Heart left ventricle (tissue), 16 donors: ENCODE results near the gene HOXB2. TPM values are rescaled to one million over a fixed set of nuclear protein-coding genes. Genes with fewer than 3 reads are reported as not detected.

Experiments used
- ATAC-seq, 4 donors: fragments of 200-7000 bp; cut with Tn5 transposase; one replicate each; pipeline ENCODE4 v1.9.1; 2020 to 2022; ENCODE audit warnings: moderate library complexity in 4 of 4, mild to moderate bottlenecking in 3 of 4, moderate number of reproducible peaks in 1 of 4
- DNase-seq, 5 donors: peaks; one replicate each; pipeline ENCODE4 v3.0.0-alpha.2; 2020
- H3K27ac ChIP-seq, 12 donors: fragments of 200-600 bp; sonication (generic) in 4 of 12; one replicate each; pipeline versions ENCODE4 v1.5.0 to v1.8.0; 2016 to 2022; ENCODE audit warnings: mild to moderate bottlenecking in 2 of 12
- H3K27me3 ChIP-seq, 9 donors: fragments of 200-600 bp; sonication (generic) in 2 of 9; one replicate each; pipeline versions ENCODE4 v1.5.1 to v1.8.0; 2016 to 2022; ENCODE audit warnings: mild to moderate bottlenecking in 3 of 9
- H3K36me3 ChIP-seq, 9 donors: fragments of 200-600 bp; sonication (generic) in 2 of 9; one replicate each; pipeline versions ENCODE4 v1.5.0 to v1.8.0; 2018 to 2022; ENCODE audit warnings: mild to moderate bottlenecking in 2 of 9
- H3K4me1 ChIP-seq, 12 donors: fragments of 200-600 bp; sonication (generic) in 4 of 12; one replicate each; pipeline versions ENCODE4 v1.5.0 to v1.8.0; 2016 to 2022; ENCODE audit warnings: mild to moderate bottlenecking in 3 of 12
- H3K4me3 ChIP-seq, 12 donors: fragments of 200-600 bp; sonication (generic) in 4 of 12; one replicate each; pipeline versions ENCODE4 v1.5.0 to v1.8.0; 2017 to 2022; ENCODE audit warnings: mild to moderate bottlenecking in 9 of 12, moderate library complexity in 4 of 12
- H3K9me3 ChIP-seq, 12 donors: fragments of 200-600 bp; sonication (generic) in 4 of 12; one replicate each; pipeline versions ENCODE4 v1.5.0 to v1.8.0; 2016 to 2022; ENCODE audit warnings: mild to moderate bottlenecking in 1 of 12
- CTCF ChIP-seq, 12 donors: fragments of 200-600 bp; sonication (generic) in 4 of 12; IDR thresholded peaks; one replicate each; pipeline versions ENCODE4 v1.5.0 to v1.8.0; 2018 to 2022; ENCODE audit warnings: antibody characterized with exemption in 12 of 12, mild to moderate bottlenecking in 5 of 12
- POLR2A ChIP-seq, 2 donors: fragments of 450-650 bp; IDR thresholded peaks; one replicate each; pipeline ENCODE4 v1.6.1; 2017; ENCODE audit warnings: antibody characterized with exemption in 2 of 2, mild to moderate bottlenecking in 2 of 2, moderate library complexity in 2 of 2
- WGBS, 4 donors: extraction: QIAGEN DNeasy Blood & Tissue Kit in 2 of 4; methylation state at CpG; one replicate each; pipeline versions ENCODE4 v1.1.5 to v1.1.7; 2013 to 2018; 5-methylcytosine and 5-hydroxymethylcytosine counted together
- intact Hi-C, 10 donors: fragments of 100-400 bp; cut with DNase I; formaldehyde crosslinking; loops; one replicate each; pipeline versions ENCODE4 v1.11.1 to v1.14.2; 2022
- polyA plus RNA-seq, 2 donors: library from polyadenylated mRNA; stranded (reverse); fragments of 200-250 nt; gene quantifications; one replicate each; pipeline ENCODE4 v1.2.3, GENCODE V29; 2013
- total RNA-seq, 9 donors: library from RNA; depleted of rRNA in 2 of 9; stranded (reverse); fragments of >200 nt in 2 of 9; fragmentation: NEBNext Ultra II Directional in 3 of 9; extraction: Animal tissue kit (Norgen Biotek cat#: 25700) in 3 of 9; gene quantifications; one replicate each; pipeline versions ENCODE4 v1.1.0 to v1.2.4, GENCODE V29; 2016 to 2023
- donor health status: ischemic (EF 13 %, LVEDD 7.1; RV severe dilation, severe dysfunction).
- donor health status: healthy with polysubstance abuse.
- donor health status: DM: no; HTN: yes; CAD: no.
- donor health status: DM: no; HTN: no; CAD: no.
- donor health status: ischemic (EF 25% LVEDD 6.9; RV normal size, moderate dysfunction).
- donor health status: ischemic (EF 25% LVEDD 5.7; RV mildly dilated, moderate dysfunction).
- donor health status: healthy.
- donor health status: DM: yes; HTN: yes; CAD: no.
- donor health status: ischemic (EF 35%, LVEDD 5.7; RV mildly dilated, moderate dysfunction).
- donor health status: nonischemic (EF 11% LVEDD 7.7; RV severe dilation, severe dysfunction).
- donor health status: DM: yes; HTN: yes; CAD: no.
- donor health status: PGD.
- donor health status: ischemic (EF 29% LVEDD 5.4; RV normal size, mild dysfunction).
- donor health status: nonischemic (EF 23%, LVEDD 6.1; RV moderate dilation, normal function).

The HOXB2 gene
- total and polyA plus RNA-seq, 11 donors = 0.81 to 6.9 (median 3.0) TPM

- Histone ChIP-seq H3K4me3 (peak overlapping the region in 5 of 12 donors; percentile 19 to 61 (median 52)), H3K27ac (peak overlapping the region in 6 of 12 donors; percentile 27 to 97 (median 62)), H3K36me3 (no peaks in the 10 kb centered on the region), H3K4me1 (peaks cover 0 to 39% (median 5%) of the 10 kb centered on the region in 12 donors), H3K9me3 (no peaks in the 10 kb centered on the region), H3K27me3 (peaks cover 69 to 100% (median 96%) of the 10 kb centered on the region in 9 donors)
- ATAC-seq (no peak), DNase-seq (no peak)
- TF ChIP-seq CTCF (IDR thresholded peaks at IDR 0.05) (no peak), POLR2A (IDR thresholded peaks at IDR 0.05) (no peak)
- WGBS, 4 donors = 15 to 27% (median 17%) methylated on average over 7 of the region's 7 CpGs
- intact Hi-C loops = loop anchor here in 3 of 10 donors (2.0 to 5.0 kb wide), 2 partner anchors 15 to 37 kb away; no protein-coding TSS in a partner anchor
These were observed 34.5 kb upstream of the HOXB2 start for GRCh38 chr17:48579471-48579759.

GRCh38 chr17:48578616-48579470, 33.9 kb upstream of the HOXB2 start:
- peaks cover 0 to 39% (median 5%) of the 10 kb centered on the region in 12 donors for H3K4me1 ChIP-seq
- DNase-seq = no peak
- ATAC-seq = peak in 2 of 4 donors; percentile 12 to 13

GRCh38 chr17:48577946-48578615, 33.2 kb upstream of the HOXB2 start, which contains the start of gene HOXB4:
Gene HOXB4, minus strand, starts transcription at chr17:48578350. Its CDS starts 31 bp downstream, at chr17:48578319.
- DNase-seq (peak; percentile 53 to 85 (median 70)), ATAC-seq (peak in 3 of 4 donors; percentile 58 to 68 (median 61))
- WGBS, 4 donors = 1 to 3% (median 2%) methylated on average over 14 to 58 of the region's 58 CpGs
- Histone ChIP-seq H3K36me3 (no peaks in the 10 kb centered on the region), H3K4me1 (peaks cover 0 to 39% (median 5%) of the 10 kb centered on the region in 12 donors), H3K27me3 (peaks cover 66 to 100% (median 94%) of the 10 kb centered on the region in 9 donors), H3K4me3 (peak within 1 kb of the TSS; percentile 3 to 61 (median 50)), H3K9me3 (no peaks in the 10 kb centered on the region), H3K27ac (peak within 1 kb of the TSS in 11 of 12 donors; percentile 9 to 97 (median 65))
- intact Hi-C loops = loop anchor here in 3 of 10 donors (2.0 to 5.0 kb wide), 2 partner anchors 13 to 36 kb away; no protein-coding TSS in a partner anchor
- TF ChIP-seq CTCF (IDR thresholded peaks at IDR 0.05) = no peak
- TF ChIP-seq POLR2A (IDR thresholded peaks at IDR 0.05) = no peak

More at GRCh38 chr17:48578616-48579470, 33.9 kb upstream of the HOXB2 start:
- TF ChIP-seq CTCF (IDR thresholded peaks at IDR 0.05) = no peak
- TF ChIP-seq POLR2A (IDR thresholded peaks at IDR 0.05) = no peak
- Histone ChIP-seq H3K27me3 (peaks cover 68 to 100% (median 95%) of the 10 kb centered on the region in 9 donors), H3K36me3 (no peaks in the 10 kb centered on the region), H3K9me3 (no peaks in the 10 kb centered on the region), H3K4me3 (peak overlapping the region; percentile 3 to 61 (median 50)), H3K27ac (peak overlapping the region in 10 of 12 donors; percentile 9 to 97 (median 66))
- WGBS, 4 donors = 6 to 11% (median 8%) methylated on average over 34 to 43 of the region's 43 CpGs
- intact Hi-C loops = loop anchor here in 3 of 10 donors (2.0 to 5.0 kb wide), 2 partner anchors 14 to 37 kb away; no protein-coding TSS in a partner anchor
